HG02571 (cell line): ENCODE data around the gene ZFYVE28.
A peak's percentile ranks its signal among the peaks of the same experiment; 100 is the strongest.

Source experiments
- ATAC-seq: cut with Tn5 transposase; IDR thresholded peaks from one replicate; pipeline ENCODE4 v1.9.1; 2021; ENCODE audit warnings: mild to moderate bottlenecking, moderate library complexity; ENCODE audit not compliant: unreplicated experiment

The ZFYVE28 gene

GRCh38 chr4:2412534-2412884 is 5.9 kb downstream of the ZFYVE28 start:
- ATAC-seq = peak; percentile 30

- no peak for ATAC-seq
These were observed 6.5 kb downstream of the ZFYVE28 start for GRCh38 chr4:2411786-2412510.

- ATAC-seq = no peak
These were observed 9.1 kb downstream of the ZFYVE28 start for GRCh38 chr4:2409381-2409783.

DNA sequence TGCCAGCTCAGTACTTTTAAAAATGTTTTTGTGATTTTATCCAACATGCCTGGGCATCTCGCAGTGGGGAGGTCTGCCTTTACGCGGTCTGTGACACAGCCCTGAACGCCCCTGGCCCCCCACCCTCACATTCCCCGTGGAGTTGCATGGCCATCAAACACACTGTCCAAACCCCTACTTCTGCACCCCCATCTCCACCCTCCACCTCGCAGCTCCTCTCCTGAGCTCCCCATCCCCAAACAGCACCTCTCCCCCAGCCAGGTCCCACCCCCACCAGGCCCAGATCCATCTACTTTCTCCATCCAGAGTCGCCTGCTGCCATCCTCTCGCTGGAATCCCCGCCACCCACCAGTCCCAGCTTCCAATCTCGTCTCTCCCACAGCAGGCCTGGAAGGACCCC is 9.5 kb downstream of the ZFYVE28 start:
- ATAC-seq = no peak

DNA sequence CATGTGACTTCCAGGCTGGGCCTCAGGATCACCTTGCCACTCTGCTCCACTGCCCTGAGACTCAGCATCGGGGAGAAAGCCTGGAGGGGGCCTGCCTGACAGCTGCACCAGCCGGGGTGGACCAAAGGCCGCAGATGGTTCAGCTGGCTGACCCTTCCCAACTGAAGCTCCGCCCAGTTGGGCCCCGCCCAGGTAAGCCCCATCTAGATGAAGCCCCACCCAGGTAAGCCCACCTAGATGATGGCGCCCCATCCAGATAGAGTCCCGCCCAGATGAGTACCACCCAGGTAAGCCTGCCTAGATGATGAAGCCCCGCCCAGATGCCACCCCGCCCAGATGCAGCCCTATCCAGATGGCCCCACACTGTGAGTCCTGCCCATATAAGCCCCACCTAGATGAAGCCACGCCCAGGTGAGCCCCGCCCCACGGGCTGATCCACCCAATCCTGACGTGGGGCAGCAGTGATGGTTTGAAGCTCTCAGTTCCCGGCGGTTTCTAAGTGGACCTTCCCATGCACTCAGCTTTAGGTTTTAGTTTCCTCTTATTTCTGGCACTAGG is 10.0 kb downstream of the ZFYVE28 start:
- no peak for ATAC-seq

GRCh38 chr4:2407991-2408342 is 10.5 kb downstream of the ZFYVE28 start:
- ATAC-seq = no peak

- ATAC-seq = no peak
These were observed 11.5 kb downstream of the ZFYVE28 start for GRCh38 chr4:2406920-2407319.

GRCh38 chr4:2406406-2406805 is 12.0 kb downstream of the ZFYVE28 start:
- ATAC-seq = no peak

DNA sequence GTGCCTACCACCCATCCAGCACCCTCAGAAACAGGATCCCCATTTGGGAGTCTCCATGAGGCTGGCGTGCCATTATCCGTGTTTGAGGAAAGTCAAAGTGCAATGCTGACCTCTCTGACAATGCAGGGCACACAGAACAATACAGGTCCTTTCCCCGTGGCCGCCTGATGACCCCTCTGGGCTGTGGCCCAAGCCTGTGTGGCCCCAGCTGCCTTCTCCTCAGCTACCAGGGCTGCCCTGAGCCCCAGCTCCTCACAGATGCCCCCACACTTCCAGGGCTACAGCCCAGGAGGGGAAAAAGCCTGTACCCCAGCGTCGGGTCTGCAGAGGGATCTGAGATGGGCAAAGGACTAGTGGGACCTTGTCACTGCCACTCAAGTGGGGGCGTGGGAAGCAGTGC is 15.5 kb downstream of the ZFYVE28 start:
- no peak for ATAC-seq

DNA sequence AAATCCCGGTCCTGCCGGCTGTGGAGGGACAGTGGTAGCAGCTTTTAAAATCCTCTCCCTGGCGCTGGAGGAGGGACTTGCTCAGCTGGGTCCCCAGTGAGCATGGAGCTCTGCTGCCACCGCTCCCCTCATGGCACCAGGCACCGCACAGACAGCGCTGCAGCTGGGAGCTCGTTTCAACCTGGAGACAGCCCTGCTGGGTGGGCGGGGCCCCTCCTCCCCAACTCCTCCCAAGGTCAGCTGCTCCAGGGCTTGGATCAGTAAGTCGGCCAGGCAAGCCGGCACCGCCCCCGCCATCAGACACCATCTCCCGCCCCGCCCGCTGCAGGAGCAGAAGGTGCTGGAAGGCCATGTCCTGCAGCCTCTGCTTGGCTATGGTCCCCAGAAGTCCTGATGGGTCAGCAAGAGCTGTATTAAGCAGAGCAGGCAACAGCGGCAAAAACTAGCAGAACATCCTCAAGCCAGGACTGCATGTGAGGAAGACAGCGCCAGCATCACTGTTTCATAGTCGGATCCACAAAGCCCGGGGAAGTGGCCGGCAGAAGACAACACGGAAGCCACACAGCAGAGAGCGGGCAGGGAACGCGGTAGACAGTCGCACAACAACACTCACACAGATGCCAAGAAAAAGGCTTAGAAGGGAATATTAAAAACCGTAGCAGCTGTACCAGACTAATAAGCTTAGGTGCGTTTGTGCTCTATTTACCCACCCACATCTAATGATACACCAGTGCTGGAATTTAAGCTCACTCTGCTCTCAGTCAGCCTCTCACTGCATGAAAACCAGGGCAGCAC is 16.2 kb downstream of the ZFYVE28 start:
- no peak for ATAC-seq

DNA sequence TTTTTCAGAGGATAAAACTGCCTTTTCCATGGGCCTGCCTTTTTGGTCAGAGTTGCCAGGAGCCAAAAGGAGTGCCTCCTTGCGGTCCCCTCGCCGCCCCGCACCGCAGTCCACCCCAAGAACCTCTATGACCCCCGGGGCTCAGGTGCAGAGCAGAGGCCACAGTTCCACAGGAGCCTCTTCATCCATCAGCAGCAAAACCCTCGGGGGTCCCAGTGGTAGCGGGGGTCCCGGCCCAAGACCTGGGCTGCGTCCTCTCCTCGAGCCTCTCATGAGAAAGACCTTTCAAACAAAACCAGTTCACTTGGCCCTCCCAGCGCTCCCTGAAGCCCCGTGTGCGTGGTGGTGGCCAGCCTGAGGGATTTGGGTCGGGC is 16.8 kb downstream of the ZFYVE28 start:
- no peak for ATAC-seq

DNA sequence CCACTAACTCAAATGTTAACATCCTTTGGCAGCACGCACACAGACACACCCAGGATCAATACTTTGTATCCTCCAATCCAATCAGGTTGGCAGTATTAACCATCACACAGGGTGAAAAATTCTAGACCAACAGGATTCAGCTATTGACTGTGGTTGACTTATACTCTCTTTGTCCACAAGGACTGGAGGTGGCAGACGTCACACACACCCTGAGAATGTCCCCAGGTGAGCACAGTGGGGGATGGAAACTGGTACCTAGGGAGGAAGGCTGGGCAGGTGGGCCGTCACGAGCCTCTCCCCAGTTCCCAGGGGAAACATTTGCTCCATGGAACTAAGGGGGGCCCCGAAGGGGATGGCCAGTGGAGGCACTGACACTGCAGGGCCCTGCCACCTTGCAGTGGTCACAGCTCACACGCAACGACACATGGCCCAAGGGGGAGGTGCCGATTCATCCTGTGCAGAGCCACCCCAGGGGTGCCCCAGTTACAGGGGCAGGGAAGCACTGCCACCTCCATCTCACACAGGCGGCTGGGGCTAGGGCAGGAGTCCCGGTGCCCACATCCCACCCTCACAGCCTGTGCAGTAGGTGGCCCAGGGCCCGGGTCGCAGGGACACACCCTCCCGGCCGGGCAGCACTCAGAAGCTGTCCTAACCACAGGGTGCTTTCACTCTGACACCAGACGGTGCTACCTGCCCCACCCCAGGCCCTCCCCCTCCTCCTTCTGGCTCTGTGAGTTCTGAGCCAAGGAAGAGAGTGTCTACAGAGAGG is 17.4 kb downstream of the ZFYVE28 start:
- no peak for ATAC-seq

GRCh38 chr4:2399631-2400190 is 18.7 kb downstream of the ZFYVE28 start:
- no peak for ATAC-seq

DNA sequence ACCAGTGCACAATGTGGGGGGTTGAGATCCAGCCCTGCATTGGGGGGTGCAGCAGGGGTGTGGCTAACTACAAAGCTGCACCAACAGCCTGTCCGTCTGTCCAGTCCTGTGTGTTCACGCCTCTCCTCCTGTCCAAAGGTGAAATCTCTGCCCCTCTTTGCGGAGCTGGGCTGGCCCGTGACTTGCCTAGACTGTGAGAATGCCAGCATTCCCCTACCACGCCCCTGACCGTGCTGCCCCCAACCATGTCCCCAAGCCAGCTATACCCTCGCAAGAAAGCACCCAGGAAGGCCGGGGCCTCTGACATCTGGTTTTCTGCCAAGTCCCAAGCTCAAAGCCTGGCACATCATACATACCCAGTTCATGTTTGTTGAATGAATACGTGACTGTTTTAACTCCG is 19.2 kb downstream of the ZFYVE28 start:
- no peak for ATAC-seq

DNA sequence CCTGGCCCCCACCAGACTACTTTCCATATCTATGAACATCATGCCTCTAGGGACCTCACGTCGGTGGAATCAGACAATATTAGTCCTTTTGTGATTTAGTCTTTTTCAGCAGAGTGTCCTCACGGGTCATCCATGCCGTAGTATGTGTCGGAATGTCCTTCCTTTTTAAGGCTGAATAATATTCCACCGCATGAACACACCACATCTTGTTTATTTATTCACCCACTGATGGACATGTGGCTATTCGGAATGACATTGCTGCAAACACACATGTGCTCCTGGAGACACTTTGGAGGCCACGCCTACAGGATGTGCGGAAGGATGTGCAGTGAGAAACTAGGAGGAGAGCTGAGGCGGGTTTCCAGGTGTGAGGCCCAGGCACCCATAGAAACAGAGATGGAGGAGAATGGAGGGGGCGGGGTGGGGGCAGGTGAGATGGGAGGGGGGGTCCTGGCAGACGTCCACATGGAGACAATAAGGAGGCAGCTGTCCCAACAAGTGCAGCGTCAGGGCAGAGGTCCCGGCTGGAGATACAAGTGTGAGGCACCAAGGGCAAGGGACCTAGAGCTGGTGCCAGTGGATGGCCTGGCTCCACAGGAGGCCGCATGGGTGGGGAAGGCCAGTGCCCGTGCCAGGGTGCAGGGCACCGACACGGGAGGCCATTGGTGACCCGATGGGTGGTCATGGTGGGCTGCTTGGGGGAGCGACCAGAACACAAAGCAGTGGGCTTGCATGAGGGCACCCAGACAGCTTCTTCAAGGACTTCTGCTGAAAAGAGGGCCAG is 20.7 kb downstream of the ZFYVE28 start:
- ATAC-seq = no peak

DNA sequence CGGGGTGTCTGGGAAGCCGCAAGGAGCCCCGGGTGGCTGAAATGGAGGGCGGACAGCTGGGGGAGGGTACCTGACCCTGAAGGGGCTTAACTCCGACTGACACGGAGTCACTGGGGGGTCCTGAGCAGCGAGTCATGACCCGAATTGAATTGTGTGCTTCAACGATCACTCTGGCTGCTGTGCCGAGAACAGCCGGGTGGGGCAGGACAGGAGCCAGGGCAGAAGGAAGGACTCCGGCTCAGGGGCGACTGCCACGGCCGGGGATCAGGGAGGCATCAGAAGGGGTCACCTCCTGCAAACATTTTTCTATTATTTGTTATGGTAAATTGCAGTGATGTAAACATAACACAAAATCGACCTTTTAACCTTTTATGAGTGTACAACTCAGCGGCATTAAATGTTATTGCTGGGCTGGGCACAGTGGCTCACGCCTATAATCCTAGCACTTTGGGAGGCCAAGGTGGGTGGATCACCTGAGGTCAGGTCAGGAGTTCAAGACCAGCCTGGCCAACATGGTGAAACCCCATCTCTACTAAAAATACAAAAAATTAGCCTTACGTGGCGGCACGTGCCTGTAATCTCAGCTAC is 21.6 kb downstream of the ZFYVE28 start:
- ATAC-seq = no peak

DNA sequence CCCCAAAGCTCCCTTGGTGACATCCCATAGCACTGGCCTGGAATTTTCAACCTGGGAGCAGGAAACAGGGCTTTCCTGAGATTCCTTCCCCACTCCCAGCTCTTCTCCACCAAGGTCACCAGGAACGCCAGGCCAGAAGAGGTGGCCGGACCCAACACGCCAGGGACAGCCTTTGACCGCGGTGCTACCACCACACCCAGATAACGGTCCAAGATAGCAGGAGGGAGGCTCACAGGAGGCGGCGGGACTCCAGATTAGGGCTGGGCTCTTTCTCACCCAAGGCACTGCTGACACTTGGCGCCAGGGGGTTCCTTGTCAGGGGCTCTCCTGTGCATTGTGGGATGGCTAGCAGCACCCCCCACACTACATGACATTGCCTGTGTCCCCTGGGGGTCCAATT is 22.9 kb downstream of the ZFYVE28 start:
- ATAC-seq = no peak

DNA sequence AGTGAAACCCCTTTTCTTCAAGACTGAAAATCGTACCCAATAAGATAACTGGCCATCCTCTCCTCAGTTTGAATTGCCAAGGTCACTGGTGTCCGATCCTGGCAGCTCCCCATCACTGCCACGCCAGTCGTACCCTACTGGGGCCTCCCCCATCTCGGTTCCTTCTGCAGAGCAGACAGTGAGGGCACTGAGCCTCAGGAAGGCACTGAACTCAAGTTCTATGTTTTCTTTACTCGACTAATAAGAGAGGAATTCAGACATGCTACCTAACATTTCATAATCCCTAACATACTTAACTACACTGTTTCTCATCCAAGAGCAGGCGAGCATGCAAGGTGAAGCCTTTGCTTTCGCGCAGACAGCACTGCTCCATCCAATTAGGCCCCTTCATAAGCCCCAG is 23.4 kb downstream of the ZFYVE28 start:
- ATAC-seq = no peak

- no peak for ATAC-seq
These were observed 23.9 kb downstream of the ZFYVE28 start for GRCh38 chr4:2394528-2394927.
